ENCODE results near the gene NKG7.

DNA sequence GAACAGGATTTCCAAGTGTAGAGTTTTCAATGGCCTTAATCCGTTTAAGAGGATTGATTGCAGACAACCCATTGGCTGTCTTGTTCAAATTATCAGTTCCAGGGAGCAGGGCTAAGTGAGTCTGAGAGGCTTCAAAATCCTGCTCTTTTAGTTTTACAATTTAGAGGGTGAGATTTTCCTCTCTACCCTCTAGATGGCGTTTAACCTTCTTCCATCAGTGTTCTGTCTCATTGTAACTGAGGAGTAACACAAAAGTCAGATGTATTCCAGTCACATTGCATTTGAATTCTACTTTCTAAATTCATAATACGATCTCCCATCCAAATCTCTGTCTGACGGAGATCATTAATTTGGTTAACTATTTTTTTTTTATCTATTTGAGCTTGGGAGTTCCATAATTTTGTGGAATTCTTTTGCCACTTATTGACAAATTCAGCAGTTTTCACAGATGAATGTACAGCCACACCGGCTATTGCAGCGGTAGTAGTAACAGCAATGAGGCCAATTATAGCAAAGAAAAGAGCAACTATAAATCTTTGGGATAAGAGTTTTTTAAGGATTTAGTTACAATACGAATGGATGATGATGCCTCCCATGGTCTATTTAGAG, 25.7 kb upstream of the NKG7 start:
- TF ChIP-seq, protein P1, sequence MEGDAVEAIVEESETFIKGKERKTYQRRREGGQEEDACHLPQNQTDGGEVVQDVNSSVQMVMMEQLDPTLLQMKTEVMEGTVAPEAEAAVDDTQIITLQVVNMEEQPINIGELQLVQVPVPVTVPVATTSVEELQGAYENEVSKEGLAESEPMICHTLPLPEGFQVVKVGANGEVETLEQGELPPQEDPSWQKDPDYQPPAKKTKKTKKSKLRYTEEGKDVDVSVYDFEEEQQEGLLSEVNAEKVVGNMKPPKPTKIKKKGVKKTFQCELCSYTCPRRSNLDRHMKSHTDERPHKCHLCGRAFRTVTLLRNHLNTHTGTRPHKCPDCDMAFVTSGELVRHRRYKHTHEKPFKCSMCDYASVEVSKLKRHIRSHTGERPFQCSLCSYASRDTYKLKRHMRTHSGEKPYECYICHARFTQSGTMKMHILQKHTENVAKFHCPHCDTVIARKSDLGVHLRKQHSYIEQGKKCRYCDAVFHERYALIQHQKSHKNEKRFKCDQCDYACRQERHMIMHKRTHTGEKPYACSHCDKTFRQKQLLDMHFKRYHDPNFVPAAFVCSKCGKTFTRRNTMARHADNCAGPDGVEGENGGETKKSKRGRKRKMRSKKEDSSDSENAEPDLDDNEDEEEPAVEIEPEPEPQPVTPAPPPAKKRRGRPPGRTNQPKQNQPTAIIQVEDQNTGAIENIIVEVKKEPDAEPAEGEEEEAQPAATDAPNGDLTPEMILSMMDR (conservative IDR thresholded peaks at IDR 0.05; ENCODE audit: low read depth, low read length): peak; percentile 69
- no peak for TF ChIP-seq EZH2 (IDR thresholded peaks at IDR 0.05; ENCODE audit: borderline replicate concordance, low read depth, low read length, poor library complexity, severe bottlenecking)

Measured in A673 (cell line).